AG08396 (cell line): ENCODE results near the gene DDIAS.
"Not testable (repeated sequence)": the region's sequence is repeated elsewhere in the genome, so short reads cannot be mapped to it uniquely, and the experiment has no call there.

Experiments
- DNase-seq: peaks from one replicate; pipeline ENCODE4 v3.0.0; 2012; ENCODE audit warnings: low spot score, mixed read lengths

DDIAS gene

GRCh38 chr11:82890936-82891335 is 10.6 kb upstream of the DDIAS start:
- no peak for DNase-seq

- DNase-seq = no peak
These were observed 8.8 kb upstream of the DDIAS start for GRCh38 chr11:82892611-82893169.

- no peak for DNase-seq
These were observed 6.0 kb upstream of the DDIAS start for GRCh38 chr11:82895437-82896091.

- DNase-seq = no peak
These were observed 5.4 kb upstream of the DDIAS start for GRCh38 chr11:82896183-82896582.

GRCh38 chr11:82898241-82898640 is 3.3 kb upstream of the DDIAS start:
- no peak for DNase-seq

GRCh38 chr11:82899186-82899820 is 2.2 kb upstream of the DDIAS start:
- no peak for DNase-seq

GRCh38 chr11:82899957-82900276 is 1.6 kb upstream of the DDIAS start:
- DNase-seq = no peak

- DNase-seq = peak; percentile 94
These were observed 1.0 kb upstream of the DDIAS start, which contains the start of gene PRCP for GRCh38 chr11:82900277-82901164. Gene PRCP (minus strand): TSS chr11:82900430. CDS start chr11:82900402, 28 bp downstream.

GRCh38 chr11:82901922-82902485 is 468 bp downstream of the DDIAS start:
- DNase-seq = no peak

- DNase-seq = no peak
These were observed 1.3 kb downstream of the DDIAS start for GRCh38 chr11:82902880-82903279.

GRCh38 chr11:82903843-82904586 is 2.5 kb downstream of the DDIAS start:
- no peak for DNase-seq

- DNase-seq = no peak
These were observed 4.7 kb downstream of the DDIAS start for GRCh38 chr11:82906236-82906635.

- no peak for DNase-seq
These were observed 5.4 kb downstream of the DDIAS start for GRCh38 chr11:82906931-82907330.

- no peak for DNase-seq
These were observed 5.8 kb downstream of the DDIAS start for GRCh38 chr11:82907371-82907770.

- no peak for DNase-seq
These were observed 6.8 kb downstream of the DDIAS start for GRCh38 chr11:82908311-82908710.

- no peak for DNase-seq
These were observed 7.6 kb downstream of the DDIAS start for GRCh38 chr11:82909015-82909640.

GRCh38 chr11:82919786-82920185 is 18.2 kb downstream of the DDIAS start:
- not testable (repeated sequence) for DNase-seq

GRCh38 chr11:82920227-82920626 is 18.7 kb downstream of the DDIAS start:
- DNase-seq = not testable (repeated sequence)

- DNase-seq = not testable (repeated sequence)
These were observed 21.0 kb downstream of the DDIAS start for GRCh38 chr11:82922396-82923173.

- no peak for DNase-seq
These were observed 23.1 kb downstream of the DDIAS start for GRCh38 chr11:82924522-82925224.
